Uterus (tissue), 2 donors: Measurements from ENCODE around the gene PRKAR1B.

ENCODE experiments used
- CTCF ChIP-seq, 4 experiments: fragments of 200-600 bp in 2 of 4; fragments of 450-650 bp in 2 of 4; sonication (generic) in 2 of 4; IDR thresholded peaks; one replicate each; pipeline ENCODE4 v1.5.1; 2016 to 2019; ENCODE audit warnings: antibody characterized with exemption in 4 of 4, mild to moderate bottlenecking in 2 of 4, moderate library complexity in 1 of 4
- POLR2A ChIP-seq, 2 donors: fragments of 450-650 bp; IDR thresholded peaks; one replicate each; pipeline ENCODE4 v1.6.1; 2016; ENCODE audit warnings: antibody characterized with exemption in 2 of 2, mild to moderate bottlenecking in 1 of 2, moderate library complexity in 1 of 2

- TF ChIP-seq CTCF (IDR thresholded peaks at IDR 0.05) (no peak), POLR2A (IDR thresholded peaks at IDR 0.05) (no peak)
Observed at GRCh38 chr7:553636-554111, 173.4 kb downstream of the PRKAR1B start.
